KMS-11 (cell line): ENCODE results near the gene ZNF800.

Source experiments
- H2AFZ ChIP-seq: fragments of 200-600 bp; sonication (generic); 2 replicates; pipeline ENCODE4 v1.6.1; 2016; ENCODE audit warnings: antibody characterized with exemption, mixed run types, low read depth
- H3K27ac ChIP-seq: fragments of 200-600 bp; sonication (generic); 2 replicates; pipeline ENCODE4 v1.6.1; 2016; ENCODE audit warnings: mild to moderate bottlenecking, mixed run types
- H3K27me3 ChIP-seq: fragments of 200-600 bp; sonication (generic); 2 replicates; pipeline ENCODE4 v1.6.1; 2017; ENCODE audit warnings: mild to moderate bottlenecking, low read depth, mixed run types, moderate library complexity; ENCODE audit not compliant: insufficient read depth
- H3K36me3 ChIP-seq: fragments of 200-600 bp; sonication (generic); 2 replicates; pipeline ENCODE4 v1.6.1; 2017; ENCODE audit warnings: mild to moderate bottlenecking, mixed run types; ENCODE audit not compliant: insufficient read depth
- H3K4me1 ChIP-seq: fragments of 200-600 bp; sonication (generic); 2 replicates; pipeline ENCODE4 v1.6.1; 2016; ENCODE audit warnings: mild to moderate bottlenecking, low read depth, mixed run types; ENCODE audit not compliant: poor library complexity, severe bottlenecking
- H3K4me2 ChIP-seq: fragments of 200-600 bp; sonication (generic); 2 replicates; pipeline ENCODE4 v1.7.0; 2016; ENCODE audit warnings: mild to moderate bottlenecking, mixed run types
- H3K4me3 ChIP-seq: fragments of 200-600 bp; sonication (generic); IDR thresholded peaks from 2 replicates; pipeline ENCODE4 v1.6.1; 2017; ENCODE audit warnings: low read depth, low read length, mixed read lengths; ENCODE audit not compliant: insufficient read depth
- H3K79me2 ChIP-seq: fragments of 200-600 bp; sonication (generic); 2 replicates; pipeline ENCODE4 v1.6.1; 2016; ENCODE audit warnings: low read depth, mixed run types; ENCODE audit not compliant: insufficient read depth
- H3K9ac ChIP-seq: fragments of 200-600 bp; sonication (generic); 2 replicates; pipeline ENCODE4 v1.6.1; 2016; ENCODE audit warnings: mild to moderate bottlenecking, mixed run types
- H4K20me1 ChIP-seq: fragments of 200-600 bp; sonication (generic); 2 replicates; pipeline ENCODE4 v1.6.1; 2016; ENCODE audit warnings: mild to moderate bottlenecking, mixed run types; ENCODE audit not compliant: insufficient read depth
- TF ChIP-seq, protein P1 (sequence below): fragments of 200-600 bp; sonication (generic); conservative IDR thresholded peaks from 2 replicates; pipeline ENCODE4 v1.6.1; 2017; ENCODE audit warnings: low read depth, mild to moderate bottlenecking, antibody characterized with exemption, low read length, moderate library complexity, mixed read lengths

ZNF800 gene

DNA sequence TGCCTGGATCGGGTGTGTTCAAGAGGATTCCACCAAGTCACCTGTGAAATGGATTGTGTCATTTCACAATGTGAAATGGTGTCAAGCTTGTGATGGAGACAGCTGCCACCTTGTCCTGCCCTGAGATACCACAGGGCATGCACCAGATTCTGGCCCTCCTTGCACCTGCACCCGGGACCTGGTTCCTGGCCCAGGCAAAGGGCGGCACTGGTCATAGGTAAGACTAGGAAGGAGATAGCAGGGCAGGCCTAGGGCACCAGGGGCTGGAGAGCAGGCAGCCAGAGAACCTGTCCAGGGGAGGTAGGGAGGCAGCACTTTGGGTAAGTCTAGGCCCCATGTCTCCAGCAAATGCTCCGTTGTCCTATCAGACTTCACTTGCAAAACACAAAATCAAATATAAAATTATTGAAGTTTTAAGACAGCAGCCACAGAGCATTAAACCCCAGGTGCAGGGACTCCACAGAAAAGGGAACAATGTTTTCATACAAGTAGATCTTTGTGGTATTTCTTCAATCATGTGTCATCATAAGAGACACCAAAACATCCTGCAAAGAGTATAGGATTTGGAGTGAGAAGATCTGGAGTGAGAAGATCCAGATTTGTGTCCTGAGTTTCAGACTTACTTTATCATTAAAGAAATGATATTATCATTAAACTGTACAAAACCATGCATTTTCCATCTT lies 22.7 kb upstream of the ZNF800 start:
- H3K27me3 ChIP-seq = no peaks in the 10 kb centered on the region
- TF ChIP-seq, protein P1, sequence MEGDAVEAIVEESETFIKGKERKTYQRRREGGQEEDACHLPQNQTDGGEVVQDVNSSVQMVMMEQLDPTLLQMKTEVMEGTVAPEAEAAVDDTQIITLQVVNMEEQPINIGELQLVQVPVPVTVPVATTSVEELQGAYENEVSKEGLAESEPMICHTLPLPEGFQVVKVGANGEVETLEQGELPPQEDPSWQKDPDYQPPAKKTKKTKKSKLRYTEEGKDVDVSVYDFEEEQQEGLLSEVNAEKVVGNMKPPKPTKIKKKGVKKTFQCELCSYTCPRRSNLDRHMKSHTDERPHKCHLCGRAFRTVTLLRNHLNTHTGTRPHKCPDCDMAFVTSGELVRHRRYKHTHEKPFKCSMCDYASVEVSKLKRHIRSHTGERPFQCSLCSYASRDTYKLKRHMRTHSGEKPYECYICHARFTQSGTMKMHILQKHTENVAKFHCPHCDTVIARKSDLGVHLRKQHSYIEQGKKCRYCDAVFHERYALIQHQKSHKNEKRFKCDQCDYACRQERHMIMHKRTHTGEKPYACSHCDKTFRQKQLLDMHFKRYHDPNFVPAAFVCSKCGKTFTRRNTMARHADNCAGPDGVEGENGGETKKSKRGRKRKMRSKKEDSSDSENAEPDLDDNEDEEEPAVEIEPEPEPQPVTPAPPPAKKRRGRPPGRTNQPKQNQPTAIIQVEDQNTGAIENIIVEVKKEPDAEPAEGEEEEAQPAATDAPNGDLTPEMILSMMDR = no peak
- no peak overlapping the region for H3K4me3 ChIP-seq
- no peaks in the 10 kb centered on the region for H3K36me3 ChIP-seq
- peaks cover 32% of the 10 kb centered on the region for H3K4me1 ChIP-seq
- no peaks in the 10 kb centered on the region for H3K79me2 ChIP-seq
- H4K20me1 ChIP-seq = no peaks in the 10 kb centered on the region
- no peak overlapping the region for H3K27ac ChIP-seq
- no peak overlapping the region for H3K4me2 ChIP-seq
- no peak overlapping the region for H2AFZ ChIP-seq
- H3K9ac ChIP-seq = no peak overlapping the region

DNA sequence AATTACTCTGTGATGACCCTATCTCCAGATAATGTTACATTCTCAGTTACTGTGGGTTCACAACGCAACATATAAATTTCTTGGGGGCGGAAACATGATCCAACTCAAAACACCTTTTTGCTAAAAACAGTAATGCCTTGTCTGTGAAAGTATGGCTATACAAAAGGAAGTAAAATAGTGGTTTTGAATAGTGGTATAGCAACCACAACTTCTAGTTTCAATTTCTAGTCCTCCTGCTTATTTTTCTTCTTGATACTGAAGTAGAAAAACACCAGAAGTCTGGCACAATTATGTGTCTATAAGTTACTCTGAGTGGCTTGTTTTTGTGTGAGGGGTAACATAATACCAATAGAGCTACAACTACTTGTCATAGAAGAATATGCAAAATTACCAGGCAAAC lies 21.5 kb upstream of the ZNF800 start:
- H4K20me1 ChIP-seq = no peaks in the 10 kb centered on the region
- H3K4me2 ChIP-seq = peak overlapping the region; percentile 47
- TF ChIP-seq, protein P1 = no peak
- no peaks in the 10 kb centered on the region for H3K36me3 ChIP-seq
- H3K27me3 ChIP-seq = no peaks in the 10 kb centered on the region
- peaks cover 26% of the 10 kb centered on the region for H3K4me1 ChIP-seq
- H3K79me2 ChIP-seq = no peaks in the 10 kb centered on the region
- no peak overlapping the region for H3K9ac ChIP-seq
- H3K27ac ChIP-seq = no peak overlapping the region
- no peak overlapping the region for H2AFZ ChIP-seq
- H3K4me3 ChIP-seq = no peak overlapping the region

DNA sequence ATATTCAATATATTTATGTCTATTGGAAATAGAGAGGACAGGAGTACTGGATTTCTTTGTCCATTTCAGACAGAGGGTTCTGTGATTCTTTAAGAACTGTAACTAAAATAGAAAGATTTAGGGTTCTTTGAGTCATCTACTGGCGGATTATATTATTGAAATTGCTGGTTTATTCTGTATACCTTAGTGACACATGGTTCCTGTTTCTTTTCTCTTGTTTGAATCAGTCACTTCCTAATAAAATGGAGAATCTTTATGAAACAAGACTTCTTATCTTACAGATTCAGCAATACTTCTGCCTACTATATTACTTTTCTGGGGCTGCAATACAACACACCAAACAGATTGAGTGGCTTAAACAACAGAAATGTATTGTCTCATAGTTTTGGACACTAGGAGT lies 20.8 kb upstream of the ZNF800 start:
- H3K27ac ChIP-seq = no peak overlapping the region
- TF ChIP-seq, protein P1 = no peak
- H3K4me2 ChIP-seq = peak overlapping the region; percentile 47

DNA sequence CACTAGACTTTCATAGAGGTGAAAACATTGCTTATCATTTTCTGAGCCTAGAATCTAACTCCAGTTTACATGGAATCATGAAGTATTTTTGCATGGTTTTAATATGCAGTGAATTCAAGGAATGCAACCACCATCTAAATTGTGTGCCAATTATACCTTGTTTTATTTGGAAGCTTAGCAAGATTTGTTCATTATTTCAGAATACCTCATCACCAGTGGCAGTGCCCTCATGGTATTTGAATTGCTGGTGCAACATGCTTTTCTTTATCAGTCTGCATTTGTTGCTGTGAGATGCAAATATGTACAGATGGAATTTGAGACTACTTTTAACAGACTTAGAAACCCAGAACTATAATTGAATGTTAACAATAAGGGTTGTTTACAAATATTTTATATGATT lies 18.7 kb upstream of the ZNF800 start:
- H3K9ac ChIP-seq = no peak overlapping the region
- no peak overlapping the region for H3K4me2 ChIP-seq
- H3K4me3 ChIP-seq = no peak overlapping the region
- no peaks in the 10 kb centered on the region for H3K79me2 ChIP-seq
- H4K20me1 ChIP-seq = no peaks in the 10 kb centered on the region
- H3K36me3 ChIP-seq = no peaks in the 10 kb centered on the region
- TF ChIP-seq, protein P1 = no peak
- H3K4me1 ChIP-seq = peaks cover 26% of the 10 kb centered on the region
- H3K27ac ChIP-seq = no peak overlapping the region
- H3K27me3 ChIP-seq = no peaks in the 10 kb centered on the region
- no peak overlapping the region for H2AFZ ChIP-seq

More for the DNA sequence above, 20.8 kb upstream of the ZNF800 start:
- H3K79me2 ChIP-seq = no peaks in the 10 kb centered on the region
- H3K4me1 ChIP-seq = peaks cover 26% of the 10 kb centered on the region
- no peaks in the 10 kb centered on the region for H4K20me1 ChIP-seq
- H2AFZ ChIP-seq = no peak overlapping the region
- H3K9ac ChIP-seq = no peak overlapping the region
- no peak overlapping the region for H3K4me3 ChIP-seq
- H3K27me3 ChIP-seq = no peaks in the 10 kb centered on the region
- no peaks in the 10 kb centered on the region for H3K36me3 ChIP-seq
